ENCODE measurements around the gene F2R. TPM values are rescaled to one million over a fixed set of nuclear protein-coding genes. Genes with fewer than 3 reads are reported as not detected.
"Not testable (repeated sequence)": the region's sequence is repeated elsewhere in the genome, so short reads cannot be mapped to it uniquely, and the experiment has no call there.

Gene F2R
- total and polyA plus RNA-seq, 2 of the 4 experiments (the other 2 are of a cell fraction) = 85.7 to 147 TPM

DNA sequence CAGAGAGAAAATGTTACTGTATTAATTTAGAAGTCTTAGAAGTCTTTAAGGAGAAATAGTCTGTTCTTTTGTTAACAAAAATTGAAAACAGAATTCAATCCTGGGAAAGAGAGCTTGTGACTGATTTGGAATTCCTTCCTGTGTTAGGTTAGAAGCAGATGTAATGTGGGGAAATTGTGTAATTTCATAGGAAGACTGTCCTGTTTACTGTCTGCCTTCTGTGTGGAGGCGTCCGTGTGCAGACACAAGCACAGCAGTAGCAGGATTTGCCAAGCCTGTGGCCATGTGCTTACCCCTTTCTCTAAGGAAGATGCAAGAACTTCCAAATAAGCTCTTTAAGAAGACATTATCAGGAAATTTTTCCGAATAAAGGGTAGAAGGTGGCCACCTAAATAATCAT lies 36.7 kb upstream of the F2R start:
- no peak overlapping the region for H3K4me3 ChIP-seq (ENCODE audit: insufficient read depth, low read depth, low read length)
- in situ Hi-C loops (cut with MboI; ENCODE audit: low sequenced_read_pairs) = no loop called here
- TF ChIP-seq SMC3 (IDR thresholded peaks at IDR 0.05; ENCODE audit: low read depth, low read length) = no peak
- TF ChIP-seq MAFK (IDR thresholded peaks at IDR 0.05; ENCODE audit: low read depth, low read length) = no peak
- TF ChIP-seq MXI1 (IDR thresholded peaks at IDR 0.05; ENCODE audit: borderline replicate concordance, low read depth, low read length) = peak; percentile 19; the same call in 1 of the 2 replicates
- peak; percentile 78 for TF ChIP-seq CEBPB (IDR thresholded peaks at IDR 0.05; ENCODE audit: low read depth, low read length)
- no TSS peak for BruUV-seq (replicated peaks)
- H3K18ac ChIP-seq (ENCODE audit: low read depth, low read length) = peak overlapping the region; percentile 66; the same call in 1 of the 2 replicates
- no peak overlapping the region for H2AFZ ChIP-seq (replicated peaks; ENCODE audit: low read length, poor library complexity)
- peak overlapping the region; percentile 0; the same call in 1 of the 2 replicates for H2BK20ac ChIP-seq (ENCODE audit: low read depth, low read length)
- H3K56ac ChIP-seq (ENCODE audit: extremely low read depth, insufficient read depth, low read length) = no peak overlapping the region
- no peak overlapping the region for H2AK5ac ChIP-seq (ENCODE audit: low read depth, low read length)
- no peaks in the 10 kb centered on the region for H3K27me3 ChIP-seq (ENCODE audit: control insufficient read depth, insufficient read depth, low read length)
- 20% methylated on average over 1 of the region's 3 CpGs; no CpG with 5 or more reads in 1 of the 2 experiments for WGBS, 2 experiments (ENCODE audit: extremely low coverage in 2 of 2, insufficient read length in 1 of 2)
- peak overlapping the region; percentile 46; the same call in 1 of the 2 replicates for H3K27ac ChIP-seq (ENCODE audit: insufficient read depth, low read length)
- H3K4me1 ChIP-seq (ENCODE audit: control insufficient read depth, insufficient read depth, low read length) = no peaks in the 10 kb centered on the region; the same call in 1 of the 2 replicates
- 0 out of 4 replicates have a peak overlapping the region, but pooled peaks of 1 of the 2 experiments have one; percentile 20 for H4K8ac ChIP-seq (ENCODE audit: low read depth in 2 of 2, low read length in 2 of 2)
- 0 out of 2 replicates have a peak overlapping the region, but pooled peaks have one; percentile 0 for H4K91ac ChIP-seq (ENCODE audit: insufficient read depth, low read depth, low read length)
- dilution Hi-C loops (cut with HindIII; ENCODE audit: low sequenced_read_pairs, unreplicated experiment) = no loop called here
- no peak overlapping the region for H3K9ac ChIP-seq (ENCODE audit: low read depth, low read length)
- H4K20me1 ChIP-seq (ENCODE audit: insufficient read depth, low read length) = no peaks in the 10 kb centered on the region
- H3K9me1 ChIP-seq (ENCODE audit: insufficient read depth, low read length) = no peaks in the 10 kb centered on the region
- peak; percentile 88 for ATAC-seq (ENCODE audit: low read depth)
- H2BK15ac ChIP-seq (ENCODE audit: low read depth, low read length) = no peak overlapping the region
- peak overlapping the region; percentile 54; the same call in 1 of the 2 replicates for H3K23ac ChIP-seq (ENCODE audit: low read depth, low read length)
- peak overlapping the region; percentile 11; the same call in 1 of the 2 replicates for H2BK120ac ChIP-seq (ENCODE audit: low read depth, low read length)
- H3K36me3 ChIP-seq (ENCODE audit: control insufficient read depth, insufficient read depth, low read length) = no peaks in the 10 kb centered on the region
- peak; percentile 83 for DNase-seq
- intact Hi-C loops (cut with micrococcal nuclease) = no loop called here
- ChIA-PET POLR2A (ENCODE audit: unreplicated experiment) (interaction anchor here (1.2 kb wide), 1 partner anchor 10 kb away, joined by 8 read pairs; no protein-coding TSS in a partner anchor), CTCF (interaction anchor here (0.6 to 1.0 kb wide), 2 partner anchors 62 to 95 kb away, joined by 3 to 4 read pairs; no protein-coding TSS in a partner anchor)
- no peak overlapping the region for H3K4me2 ChIP-seq (ENCODE audit: low read depth, low read length)
- peak overlapping the region; percentile 70 for H4K5ac ChIP-seq (ENCODE audit: low read depth, low read length)
- H3K9me3 ChIP-seq (ENCODE audit: control insufficient read depth, insufficient read depth, low read length) = no peaks in the 10 kb centered on the region
- H2BK5ac ChIP-seq (ENCODE audit: low read depth, low read length, poor library complexity, severe bottlenecking) = peak overlapping the region; percentile 70
- H2AK9ac ChIP-seq (replicated peaks; ENCODE audit: low read depth, low read length, poor library complexity) = no peak overlapping the region
- H3K14ac ChIP-seq (replicated peaks; ENCODE audit: low read depth, low read length) = no peak overlapping the region
- peak overlapping the region; percentile 48; the same call in 1 of the 2 replicates for H3K4ac ChIP-seq (ENCODE audit: low read depth, low read length)
- no peaks in the 10 kb centered on the region for H3K79me1 ChIP-seq (ENCODE audit: low read depth in 1 of 2, low read length in 2 of 2)

DNA sequence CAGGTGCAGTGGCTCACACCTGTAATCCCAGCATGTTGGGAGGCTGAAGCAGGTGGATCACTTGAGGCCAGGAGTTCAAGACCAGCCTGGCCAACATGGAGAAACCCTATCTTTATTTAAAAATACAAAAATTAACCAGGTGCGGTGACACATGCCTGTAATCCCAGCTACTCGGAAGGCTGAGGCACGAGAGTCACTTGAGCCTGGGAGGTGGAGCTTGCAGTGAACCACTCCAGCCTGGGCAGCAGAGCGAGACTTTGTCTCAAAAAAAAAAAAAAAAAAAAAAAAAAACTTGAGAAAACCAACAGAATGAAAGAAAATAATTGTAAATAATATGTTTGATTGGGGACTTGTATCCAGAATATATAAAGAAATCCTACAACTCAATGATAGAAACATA lies 35.1 kb upstream of the F2R start:
- BruUV-seq (replicated peaks); H2BK20ac ChIP-seq (ENCODE audit: low read depth, low read length); H3K14ac ChIP-seq (replicated peaks; ENCODE audit: low read depth, low read length); H3K4me2 ChIP-seq (ENCODE audit: low read depth, low read length); H2BK15ac ChIP-seq (ENCODE audit: low read depth, low read length); H3K9me1 ChIP-seq (ENCODE audit: insufficient read depth, low read length); H4K20me1 ChIP-seq (ENCODE audit: insufficient read depth, low read length); H2BK5ac ChIP-seq (ENCODE audit: low read depth, low read length, poor library complexity, severe bottlenecking); H3K9me3 ChIP-seq (ENCODE audit: control insufficient read depth, insufficient read depth, low read length); H3K4ac ChIP-seq (ENCODE audit: low read depth, low read length); H3K9ac ChIP-seq (ENCODE audit: low read depth, low read length); H3K4me3 ChIP-seq (ENCODE audit: insufficient read depth, low read depth, low read length); POLR2A ChIA-PET (ENCODE audit: unreplicated experiment); H2AK9ac ChIP-seq (replicated peaks; ENCODE audit: low read depth, low read length, poor library complexity); H3K23ac ChIP-seq (ENCODE audit: low read depth, low read length); H3K27ac ChIP-seq (ENCODE audit: insufficient read depth, low read length); H2AK5ac ChIP-seq (ENCODE audit: low read depth, low read length); H3K4me1 ChIP-seq (ENCODE audit: control insufficient read depth, insufficient read depth, low read length); H3K36me3 ChIP-seq (ENCODE audit: control insufficient read depth, insufficient read depth, low read length); DNase-seq; dilution Hi-C loops (cut with HindIII; ENCODE audit: low sequenced_read_pairs, unreplicated experiment); H3K27me3 ChIP-seq (ENCODE audit: control insufficient read depth, insufficient read depth, low read length); H2BK120ac ChIP-seq (ENCODE audit: low read depth, low read length); H4K8ac ChIP-seq (ENCODE audit: low read depth in 2 of 2, low read length in 2 of 2); H3K56ac ChIP-seq (ENCODE audit: extremely low read depth, insufficient read depth, low read length); H2AFZ ChIP-seq (replicated peaks; ENCODE audit: low read length, poor library complexity); H3K79me1 ChIP-seq (ENCODE audit: low read depth in 1 of 2, low read length in 2 of 2); H3K18ac ChIP-seq (ENCODE audit: low read depth, low read length); H4K91ac ChIP-seq (ENCODE audit: insufficient read depth, low read depth, low read length); in situ Hi-C loops (cut with MboI; ENCODE audit: low sequenced_read_pairs); CTCF ChIA-PET; ATAC-seq (ENCODE audit: low read depth); H4K5ac ChIP-seq (ENCODE audit: low read depth, low read length): not testable (repeated sequence)
- intact Hi-C loops (cut with micrococcal nuclease) = loop anchor here (1.0 kb wide), 1 partner anchor 43 kb away; no protein-coding TSS in a partner anchor
- no CpG with 5 or more reads among the region's 4 CpGs for whole genome bisulfite sequencing, 2 experiments (ENCODE audit: extremely low coverage in 2 of 2, insufficient read length in 1 of 2)

Measured in IMR-90 (cell line).